A673 (cell line): Measurements from ENCODE around the gene MAP7D3.

Experiments used
- EZH2 ChIP-seq: fragments of 200-600 bp; sonication (generic); IDR thresholded peaks from 2 replicates; pipeline ENCODE4 v1.6.1; 2017; ENCODE audit warnings: borderline replicate concordance, low read depth, mild to moderate bottlenecking, mixed read lengths, antibody characterized with exemption, low read length; ENCODE audit not compliant: poor library complexity, severe bottlenecking
- TF ChIP-seq, protein P1 (sequence below): fragments of 300-800, 200-600 bp; sonication (generic); conservative IDR thresholded peaks from 2 replicates; pipeline ENCODE4 v1.5.1; 2017; ENCODE audit warnings: low read depth, mild to moderate bottlenecking, antibody characterized with exemption, low read length, moderate library complexity, mixed read lengths

DNA sequence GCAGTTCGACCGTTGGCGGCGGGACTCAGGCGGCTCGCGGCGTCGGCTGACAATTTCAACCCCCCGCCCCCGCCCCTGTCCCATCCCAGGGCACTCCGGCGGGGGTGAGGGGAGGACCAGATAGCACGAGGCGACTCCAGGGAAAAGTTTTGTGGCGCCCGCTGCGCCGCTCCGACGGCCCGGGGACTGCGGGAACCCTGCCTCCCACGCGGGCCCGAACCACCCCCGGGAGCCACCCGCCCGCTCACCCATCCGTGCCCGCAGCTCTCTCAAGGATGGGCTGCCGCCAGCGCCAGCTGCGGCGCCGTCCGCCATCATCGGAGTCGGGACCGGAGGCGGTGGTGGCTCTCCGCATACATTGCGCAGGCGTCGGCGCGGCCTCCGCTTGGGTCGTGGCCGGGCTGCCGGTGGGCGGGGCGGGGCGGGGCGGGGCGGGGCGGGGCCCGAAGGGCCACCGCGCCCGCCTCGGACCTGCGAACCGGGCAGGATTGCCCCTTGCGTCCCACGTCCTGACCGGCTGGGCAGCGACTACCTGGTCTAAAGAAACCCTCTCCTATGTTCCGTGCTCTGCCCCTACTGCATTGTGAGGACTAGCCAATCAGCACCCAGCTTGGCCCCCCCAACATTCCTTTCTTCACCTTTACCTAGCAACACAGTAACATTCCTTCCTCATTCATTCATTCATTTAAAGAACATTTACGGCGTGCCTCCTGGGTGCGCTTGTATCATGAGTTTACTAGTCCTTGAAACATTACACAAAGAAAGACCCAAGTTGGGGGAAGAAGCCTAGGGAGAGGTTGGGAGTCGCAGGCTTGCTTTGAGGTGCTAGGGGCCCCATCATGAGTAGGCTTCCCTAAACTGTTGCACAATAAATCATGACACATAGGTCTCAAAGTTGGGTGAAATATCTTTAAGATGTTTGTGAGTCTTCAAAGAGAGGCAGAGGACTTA is at the start of gene MAP7D3:
- TF ChIP-seq, protein P1, sequence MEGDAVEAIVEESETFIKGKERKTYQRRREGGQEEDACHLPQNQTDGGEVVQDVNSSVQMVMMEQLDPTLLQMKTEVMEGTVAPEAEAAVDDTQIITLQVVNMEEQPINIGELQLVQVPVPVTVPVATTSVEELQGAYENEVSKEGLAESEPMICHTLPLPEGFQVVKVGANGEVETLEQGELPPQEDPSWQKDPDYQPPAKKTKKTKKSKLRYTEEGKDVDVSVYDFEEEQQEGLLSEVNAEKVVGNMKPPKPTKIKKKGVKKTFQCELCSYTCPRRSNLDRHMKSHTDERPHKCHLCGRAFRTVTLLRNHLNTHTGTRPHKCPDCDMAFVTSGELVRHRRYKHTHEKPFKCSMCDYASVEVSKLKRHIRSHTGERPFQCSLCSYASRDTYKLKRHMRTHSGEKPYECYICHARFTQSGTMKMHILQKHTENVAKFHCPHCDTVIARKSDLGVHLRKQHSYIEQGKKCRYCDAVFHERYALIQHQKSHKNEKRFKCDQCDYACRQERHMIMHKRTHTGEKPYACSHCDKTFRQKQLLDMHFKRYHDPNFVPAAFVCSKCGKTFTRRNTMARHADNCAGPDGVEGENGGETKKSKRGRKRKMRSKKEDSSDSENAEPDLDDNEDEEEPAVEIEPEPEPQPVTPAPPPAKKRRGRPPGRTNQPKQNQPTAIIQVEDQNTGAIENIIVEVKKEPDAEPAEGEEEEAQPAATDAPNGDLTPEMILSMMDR, result no peak
- TF ChIP-seq EZH2, result no peak
